CD14-positive monocyte (primary cell): Measurements from ENCODE around the gene DCHS1. TPM values are rescaled to one million over a fixed set of nuclear protein-coding genes. Genes with fewer than 3 reads are reported as not detected.

Experiments used
- DNase-seq, 3 donors: peaks; one replicate each; pipeline ENCODE4 v3.0.0-alpha.2; 2011 to 2022
- H2AFZ ChIP-seq: 2 replicates; pipeline ENCODE4 v1.6.0; 2012; ENCODE audit warnings: mild to moderate bottlenecking, low read depth, low read length, inconsistent platforms; ENCODE audit not compliant: insufficient read depth, poor library complexity, severe bottlenecking
- H3K27ac ChIP-seq, 2 donors: 1 replicate in 1 of 2; 2 replicates in 1 of 2; pipeline ENCODE4 v1.5.1; 2012 to 2013; ENCODE audit warnings: low read length in 2 of 2, control low read depth in 1 of 2, inconsistent platforms in 1 of 2, low read depth in 1 of 2, mild to moderate bottlenecking in 1 of 2
- H3K27me3 ChIP-seq, 2 donors: one replicate each; pipeline versions ENCODE4 v1.6.0 to v1.6.1; 2011 to 2013; ENCODE audit warnings: low read length in 2 of 2; ENCODE audit not compliant: control insufficient read depth in 2 of 2, insufficient read depth in 2 of 2
- H3K36me3 ChIP-seq, 2 donors: replicated peaks in 1 of 2; 1 replicate in 1 of 2; 2 replicates in 1 of 2; pipeline versions ENCODE4 v1.5.1 to v1.6.1; 2012 to 2013; ENCODE audit warnings: low read length in 2 of 2, control low read depth in 1 of 2, inconsistent platforms in 1 of 2, mild to moderate bottlenecking in 1 of 2; ENCODE audit not compliant: insufficient read depth in 2 of 2, control insufficient read depth in 1 of 2
- H3K4me1 ChIP-seq, 2 donors: 1 replicate in 1 of 2; 2 replicates in 1 of 2; pipeline versions ENCODE4 v1.5.1 to v1.6.1; 2012 to 2013; ENCODE audit warnings: low read length in 2 of 2, control low read depth in 1 of 2, inconsistent platforms in 1 of 2, mild to moderate bottlenecking in 1 of 2, moderate library complexity in 1 of 2; ENCODE audit not compliant: insufficient read depth in 2 of 2, control insufficient read depth in 1 of 2
- H3K4me2 ChIP-seq: replicated peaks from 2 replicates; pipeline ENCODE3; 2012; ENCODE audit warnings: low read length, moderate library complexity, mild to moderate bottlenecking; ENCODE audit not compliant: poor library complexity, severe bottlenecking; ENCODE audit errors: extremely low read depth
- H3K4me3 ChIP-seq, 3 experiments: fragments of 200-600 bp in 1 of 3; sonication (generic) in 1 of 3; replicated peaks in 1 of 3; 1 replicate in 2 of 3; 2 replicates in 1 of 3; pipeline ENCODE4 v1.5.1; 2011 to 2013; ENCODE audit warnings: low read length in 3 of 3, mild to moderate bottlenecking in 3 of 3, control low read depth in 2 of 3, low read depth in 2 of 3, inconsistent platforms in 1 of 3, moderate library complexity in 1 of 3
- H3K79me2 ChIP-seq: 2 replicates; pipeline ENCODE4 v1.6.0; 2012; ENCODE audit warnings: mild to moderate bottlenecking, control low read depth, inconsistent platforms, low read length, moderate library complexity; ENCODE audit not compliant: insufficient read depth
- H3K9ac ChIP-seq: 2 replicates; pipeline ENCODE4 v1.6.0; 2017; ENCODE audit warnings: low read length, mild to moderate bottlenecking; ENCODE audit not compliant: insufficient read depth, poor library complexity, severe bottlenecking
- H3K9me3 ChIP-seq, 2 donors: replicated peaks in 1 of 2; 1 replicate in 1 of 2; 2 replicates in 1 of 2; pipeline versions ENCODE4 v1.5.1 to v1.6.1; 2012 to 2013; ENCODE audit warnings: low read length in 2 of 2, control low read depth in 1 of 2; ENCODE audit not compliant: control insufficient read depth in 1 of 2, insufficient read depth in 1 of 2
- H4K20me1 ChIP-seq: 2 replicates; pipeline ENCODE4 v1.6.0; 2012; ENCODE audit warnings: mild to moderate bottlenecking, low read length, control low read depth, moderate library complexity; ENCODE audit not compliant: insufficient read depth
- H3K27ac Mint-ChIP-seq, 7 donors: one replicate each; pipeline ENCODE4 v1.8.0; 2020; ENCODE audit warnings: mild to moderate bottlenecking in 7 of 7, mixed read lengths in 7 of 7, moderate library complexity in 6 of 7, inconsistent platforms in 2 of 7
- H3K27me3 Mint-ChIP-seq, 3 donors: one replicate each; pipeline ENCODE4 v1.8.0; 2021 to 2022; ENCODE audit warnings: low read depth in 3 of 3, mild to moderate bottlenecking in 3 of 3, mixed read lengths in 3 of 3, moderate library complexity in 3 of 3, inconsistent platforms in 1 of 3
- H3K36me3 Mint-ChIP-seq, 2 donors: one replicate each; pipeline ENCODE4 v1.8.0; 2020; ENCODE audit warnings: mixed read lengths in 2 of 2, inconsistent platforms in 1 of 2, mild to moderate bottlenecking in 1 of 2
- H3K4me1 Mint-ChIP-seq: one replicate; pipeline ENCODE4 v1.8.0; 2020; ENCODE audit warnings: mild to moderate bottlenecking, mixed read lengths
- H3K4me3 Mint-ChIP-seq, 2 donors: one replicate each; pipeline ENCODE4 v1.8.0; 2020; ENCODE audit warnings: mild to moderate bottlenecking in 2 of 2, mixed read lengths in 2 of 2, moderate library complexity in 1 of 2
- H3K9me3 Mint-ChIP-seq, 7 donors: one replicate each; pipeline ENCODE4 v1.8.0; 2020 to 2022; ENCODE audit warnings: mixed read lengths in 7 of 7, mild to moderate bottlenecking in 6 of 7, moderate library complexity in 6 of 7, inconsistent platforms in 2 of 7
- CTCF ChIP-seq: fragments of 200-600 bp; IDR thresholded peaks from one replicate; pipeline ENCODE4 v1.8.0; 2022; ENCODE audit warnings: antibody characterized with exemption, mild to moderate bottlenecking
- WGBS: methylation state at CpG from one replicate; pipeline ENCODE4 v1.1.5; 2013; ENCODE audit warnings: missing lambda C conversion rate; ENCODE audit not compliant: insufficient coverage; 5-methylcytosine and 5-hydroxymethylcytosine counted together
- intact Hi-C, 2 donors: fragments of 100-400 bp; cut with micrococcal nuclease; formaldehyde crosslinking; loops; one replicate each; pipeline versions ENCODE4 v1.15.0 to v1.15.1; 2023
- polyA plus RNA-seq, 3 donors: library from polyadenylated mRNA; depleted of rRNA in 1 of 3; unstranded in 2 of 3; stranded (reverse) in 1 of 3; fragments of 300-500 nt in 2 of 3; fragments of >200 nt in 1 of 3; fragmentation: Illumina TruSeq in 2 of 3; gene quantifications; 1 replicate in 2 of 3; 2 replicates in 1 of 3; pipeline ENCODE4 v1.2.3, GENCODE V29; 2012 to 2021

The DCHS1 gene
- polyA plus RNA-seq, 3 donors, result 0.01 to 0.88 (median 0.02) TPM

GRCh38 chr11:6612213-6613041 lies 43.2 kb downstream of the DCHS1 start, which contains the start of gene TAF10:
Gene TAF10 (minus strand): TSS chr11:6612216. CDS start chr11:6612189, 27 bp downstream.
- Mint-ChIP-seq H3K36me3 (peaks cover 39 to 40% of the 10 kb centered on the region in 2 donors), H3K27me3 (no peaks in the 10 kb centered on the region), H3K27ac (peak within 1 kb of the TSS in 6 of 7 donors; percentile 90 to 96 (median 95)), H3K9me3 (no peaks in the 10 kb centered on the region), H3K4me3 (peak within 1 kb of the TSS; percentile 86 to 93), H3K4me1 (peaks cover 33% of the 10 kb centered on the region)
- H3K9me3 ChIP-seq, result no peaks in the 10 kb centered on the region
- H4K20me1 ChIP-seq, result peaks cover 31% of the 10 kb centered on the region
- H3K36me3 ChIP-seq, result peaks cover 72 to 81% of the 10 kb centered on the region in 2 donors
- intact Hi-C loops, result loop anchor here (5.0 to 10.0 kb wide), 5 partner anchors 40 to 380 kb away; partner anchors contain the start of genes FHIP1B (in 2 of the 2), ARFIP2 (in 1 of the 2), CNGA4 (in 1 of the 2) and SMPD1 (in 1 of the 2)
- WGBS, result 0% methylated on average over 30 of the region's 51 CpGs
- peak; percentile 95 to 96 (median 95) for DNase-seq
- peak within 1 kb of the TSS; percentile 93 for H3K9ac ChIP-seq
- peaks cover 45 to 56% of the 10 kb centered on the region in 2 donors for H3K4me1 ChIP-seq
- TF ChIP-seq CTCF, result peak; percentile 46
- peak within 1 kb of the TSS; percentile 69 to 87 (median 76) for H3K4me3 ChIP-seq
- H3K27ac ChIP-seq, result peak within 1 kb of the TSS; percentile 93 to 99
- peak within 1 kb of the TSS; percentile 75 for H2AFZ ChIP-seq
- no peaks in the 10 kb centered on the region for H3K27me3 ChIP-seq
- H3K79me2 ChIP-seq, result peaks cover 68% of the 10 kb centered on the region
- peak within 1 kb of the TSS; percentile 96 for H3K4me2 ChIP-seq

GRCh38 chr11:6611963-6612212 lies 43.7 kb downstream of the DCHS1 start:
- DNase-seq, result no peak
- no peaks in the 10 kb centered on the region for H3K9me3 Mint-ChIP-seq
- Histone ChIP-seq H3K36me3 (peaks cover 73 to 76% of the 10 kb centered on the region in 2 donors), H3K4me2 (peak overlapping the region; percentile 96), H3K27me3 (no peaks in the 10 kb centered on the region), H3K27ac (peak overlapping the region; percentile 93 to 99), H3K79me2 (peaks cover 68% of the 10 kb centered on the region), H3K9ac (peak overlapping the region; percentile 93), H4K20me1 (peaks cover 29% of the 10 kb centered on the region), H3K4me3 (peak overlapping the region; percentile 69 to 87 (median 76)), H3K9me3 (no peaks in the 10 kb centered on the region), H3K4me1 (peaks cover 45 to 56% of the 10 kb centered on the region in 2 donors), H2AFZ (peak overlapping the region; percentile 57)
- intact Hi-C loops, result loop anchor here (5.0 to 10.0 kb wide), 5 partner anchors 40 to 380 kb away; partner anchors contain the start of genes FHIP1B (in 2 of the 2), ARFIP2 (in 1 of the 2), CNGA4 (in 1 of the 2) and SMPD1 (in 1 of the 2)
- peak overlapping the region in 6 of 7 donors; percentile 90 to 96 (median 95) for H3K27ac Mint-ChIP-seq
- no peak for TF ChIP-seq CTCF
- WGBS, result 0% methylated on average over 36 of the region's 36 CpGs
- H3K27me3 Mint-ChIP-seq, result no peaks in the 10 kb centered on the region
- H3K36me3 Mint-ChIP-seq, result peaks cover 41 to 42% of the 10 kb centered on the region in 2 donors
- peak overlapping the region; percentile 86 to 93 for H3K4me3 Mint-ChIP-seq
- peaks cover 32% of the 10 kb centered on the region for H3K4me1 Mint-ChIP-seq
